Hepatocyte (in vitro differentiated cells): ENCODE measurements around the gene ZNF503.

Experiments
- EZH2phosphoT487 ChIP-seq: fragments of 200-600 bp; sonication (generic); IDR thresholded peaks from one replicate; pipeline ENCODE4 v1.6.1; 2018; ENCODE audit warnings: antibody characterized with exemption, mild to moderate bottlenecking, low read depth, moderate library complexity; ENCODE audit not compliant: unreplicated experiment, severe bottlenecking
- TF ChIP-seq, protein P1 (sequence below): fragments of 200-600 bp; sonication (generic); IDR thresholded peaks from 2 replicates; pipeline ENCODE4 v1.5.1; 2016; ENCODE audit warnings: antibody characterized with exemption, mild to moderate bottlenecking; ENCODE audit not compliant: poor library complexity

DNA sequence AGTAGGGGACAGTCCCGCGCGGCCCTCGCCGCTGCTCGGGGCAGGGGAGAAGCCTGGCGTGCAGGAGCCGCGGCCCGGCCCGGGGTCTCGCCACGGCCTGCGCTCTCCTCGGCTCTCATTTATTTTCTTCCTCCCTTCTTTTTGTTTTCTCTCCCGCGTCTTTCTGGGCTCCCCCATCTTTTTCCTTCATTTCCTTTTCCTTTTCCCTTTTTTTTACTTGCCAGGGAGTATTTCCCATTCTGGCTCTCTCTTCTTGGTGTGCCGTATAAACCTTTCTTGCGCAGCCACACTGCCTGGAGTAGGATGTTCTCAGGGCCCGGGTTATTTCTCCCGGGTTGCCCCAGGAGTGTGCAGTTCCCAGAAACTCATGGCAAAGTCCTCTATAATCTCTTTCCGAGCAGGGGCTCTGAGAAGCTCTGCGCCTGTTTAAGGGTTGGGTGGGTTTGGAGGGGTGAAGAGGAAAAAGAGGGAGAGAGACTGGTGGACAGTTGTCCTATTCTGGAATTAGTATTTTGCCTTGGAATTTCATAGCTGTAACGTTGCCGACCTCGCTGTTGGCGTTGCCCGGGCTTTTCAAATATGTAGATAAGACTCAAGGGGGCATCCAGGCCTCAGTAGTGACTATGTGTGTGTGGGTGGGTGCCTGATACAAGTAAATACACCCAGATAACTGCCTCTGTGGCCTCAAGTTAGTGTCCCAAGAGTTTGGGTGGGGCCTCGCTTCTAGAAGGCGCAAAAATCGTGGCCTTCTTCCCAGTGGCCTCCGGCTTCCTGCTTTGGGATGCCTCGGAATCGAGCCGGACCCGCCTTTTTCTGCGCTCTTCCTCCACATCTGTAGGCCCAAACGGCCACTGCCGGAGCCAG, 4.3 kb upstream of the ZNF503 start:
- TF ChIP-seq, protein P1, sequence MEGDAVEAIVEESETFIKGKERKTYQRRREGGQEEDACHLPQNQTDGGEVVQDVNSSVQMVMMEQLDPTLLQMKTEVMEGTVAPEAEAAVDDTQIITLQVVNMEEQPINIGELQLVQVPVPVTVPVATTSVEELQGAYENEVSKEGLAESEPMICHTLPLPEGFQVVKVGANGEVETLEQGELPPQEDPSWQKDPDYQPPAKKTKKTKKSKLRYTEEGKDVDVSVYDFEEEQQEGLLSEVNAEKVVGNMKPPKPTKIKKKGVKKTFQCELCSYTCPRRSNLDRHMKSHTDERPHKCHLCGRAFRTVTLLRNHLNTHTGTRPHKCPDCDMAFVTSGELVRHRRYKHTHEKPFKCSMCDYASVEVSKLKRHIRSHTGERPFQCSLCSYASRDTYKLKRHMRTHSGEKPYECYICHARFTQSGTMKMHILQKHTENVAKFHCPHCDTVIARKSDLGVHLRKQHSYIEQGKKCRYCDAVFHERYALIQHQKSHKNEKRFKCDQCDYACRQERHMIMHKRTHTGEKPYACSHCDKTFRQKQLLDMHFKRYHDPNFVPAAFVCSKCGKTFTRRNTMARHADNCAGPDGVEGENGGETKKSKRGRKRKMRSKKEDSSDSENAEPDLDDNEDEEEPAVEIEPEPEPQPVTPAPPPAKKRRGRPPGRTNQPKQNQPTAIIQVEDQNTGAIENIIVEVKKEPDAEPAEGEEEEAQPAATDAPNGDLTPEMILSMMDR, result no peak
- no peak for TF ChIP-seq EZH2phosphoT487
